HG02938 (cell line): ENCODE data around the gene SLC9A2.
A peak's percentile ranks its signal among the peaks of the same experiment; 100 is the strongest.

Experiments used
- ATAC-seq: cut with Tn5 transposase; IDR thresholded peaks from one replicate; pipeline ENCODE4 v1.9.1; 2021; ENCODE audit warnings: mild to moderate bottlenecking, moderate library complexity; ENCODE audit not compliant: unreplicated experiment

The SLC9A2 gene

GRCh38 chr2:102672107-102672776 is 52.9 kb downstream of the SLC9A2 start:
- ATAC-seq = no peak

- no peak for ATAC-seq
Observed at GRCh38 chr2:102674370-102674769, 55.0 kb downstream of the SLC9A2 start.

GRCh38 chr2:102674836-102675235 is 55.5 kb downstream of the SLC9A2 start:
- no peak for ATAC-seq

GRCh38 chr2:102677244-102678215 is 58.2 kb downstream of the SLC9A2 start:
- no peak for ATAC-seq

- ATAC-seq = no peak
Observed at GRCh38 chr2:102678442-102678841, 59.1 kb downstream of the SLC9A2 start.

- no peak for ATAC-seq
Observed at GRCh38 chr2:102686479-102687439, 67.4 kb downstream of the SLC9A2 start.

- ATAC-seq = no peak
Observed at GRCh38 chr2:102690012-102690411, 70.7 kb downstream of the SLC9A2 start.

- no peak for ATAC-seq
Observed at GRCh38 chr2:102696463-102696862, 77.1 kb downstream of the SLC9A2 start.

GRCh38 chr2:102698369-102699111 is 79.2 kb downstream of the SLC9A2 start:
- no peak for ATAC-seq

- ATAC-seq = no peak
Observed at GRCh38 chr2:102703305-102703704, 84.0 kb downstream of the SLC9A2 start.

- peak; percentile 45 for ATAC-seq
Observed at GRCh38 chr2:102703748-102704147, 84.4 kb downstream of the SLC9A2 start.

GRCh38 chr2:102704531-102704930 is 85.2 kb downstream of the SLC9A2 start:
- no peak for ATAC-seq

- no peak for ATAC-seq
Observed at GRCh38 chr2:102707796-102708695, 88.7 kb downstream of the SLC9A2 start.

- ATAC-seq = no peak
Observed at GRCh38 chr2:102708847-102709559, 89.7 kb downstream of the SLC9A2 start.

GRCh38 chr2:102717308-102718018 is 98.1 kb downstream of the SLC9A2 start:
- ATAC-seq = no peak

GRCh38 chr2:102718387-102719316 is 99.3 kb downstream of the SLC9A2 start:
- no peak for ATAC-seq

GRCh38 chr2:102724016-102724490 is 104.7 kb downstream of the SLC9A2 start:
- no peak for ATAC-seq
